OCI-LY1 (cell line): ENCODE measurements around the gene TLE4.

Source experiments
- H2AFZ ChIP-seq: fragments of 200-600 bp; sonication (generic), shearing (Covaris generic); 2 replicates; pipeline ENCODE4 v1.6.0; 2014; ENCODE audit warnings: antibody characterized with exemption, mild to moderate bottlenecking, low read length
- H3F3A ChIP-seq: fragments of 200-600 bp; sonication (generic), shearing (Covaris generic); 2 replicates; pipeline ENCODE4 v1.6.0; 2014; ENCODE audit warnings: mild to moderate bottlenecking, antibody characterized with exemption, low read length, moderate library complexity; ENCODE audit not compliant: insufficient read depth
- H3K27ac ChIP-seq: fragments of 200-600 bp; sonication (generic); 2 replicates; pipeline ENCODE4 v1.5.1; 2014; ENCODE audit warnings: low read length, mixed run types, mild to moderate bottlenecking, low read depth; ENCODE audit not compliant: poor library complexity, severe bottlenecking
- H3K27me3 ChIP-seq: fragments of 200-600 bp; sonication (generic); 2 replicates; pipeline ENCODE4 v1.6.0; 2014; ENCODE audit warnings: antibody characterized with exemption, mild to moderate bottlenecking, low read length, moderate library complexity; ENCODE audit not compliant: insufficient read depth
- H3K36me3 ChIP-seq: fragments of 200-600 bp; sonication (generic); 2 replicates; pipeline ENCODE4 v1.6.1; 2014; ENCODE audit warnings: mild to moderate bottlenecking, antibody characterized with exemption, low read length, moderate library complexity, mixed read lengths; ENCODE audit not compliant: insufficient read depth
- H3K4me1 ChIP-seq: fragments of 200-600 bp; sonication (generic); 2 replicates; pipeline ENCODE4 v1.5.1; 2014; ENCODE audit warnings: mild to moderate bottlenecking, low read length, moderate library complexity; ENCODE audit not compliant: insufficient read depth, severe bottlenecking
- H3K4me2 ChIP-seq: fragments of 200-600 bp; sonication (generic), shearing (Covaris generic); 2 replicates; pipeline ENCODE4 v1.6.1; 2014; ENCODE audit warnings: low read length
- H3K4me3 ChIP-seq: fragments of 200-600 bp; sonication (generic); 2 replicates; pipeline ENCODE4 v1.5.1; 2014; ENCODE audit warnings: low read length, low read depth, mild to moderate bottlenecking, mixed read lengths; ENCODE audit not compliant: poor library complexity, severe bottlenecking
- H3K79me2 ChIP-seq: fragments of 200-600 bp; shearing (Covaris generic); 2 replicates; pipeline ENCODE4 v1.6.1; 2016; ENCODE audit warnings: mixed run types, low read length, mixed read lengths; ENCODE audit not compliant: insufficient read depth
- H3K9ac ChIP-seq: fragments of 200-600 bp; sonication (generic), shearing (Covaris generic); 2 replicates; pipeline ENCODE4 v1.6.1; 2014; ENCODE audit warnings: mild to moderate bottlenecking, low read length, mixed read lengths
- H3K9me2 ChIP-seq: fragments of 200-600 bp; sonication (generic), shearing (Covaris generic); 2 replicates; pipeline ENCODE4 v1.6.1; 2014; ENCODE audit warnings: low read depth, mild to moderate bottlenecking, low read length, mixed read lengths
- H3K9me3 ChIP-seq: fragments of 200-600 bp; shearing (Covaris generic); 2 replicates; pipeline ENCODE4 v1.6.1; 2014; ENCODE audit warnings: low read length, mixed read lengths
- H4K20me1 ChIP-seq: fragments of 200-600 bp; sonication (generic), shearing (Covaris generic); 2 replicates; pipeline ENCODE4 v1.6.0; 2016; ENCODE audit warnings: mild to moderate bottlenecking, low read length; ENCODE audit not compliant: insufficient read depth
- CTCF ChIP-seq: fragments of 200-600 bp; sonication (generic), shearing (Covaris generic); IDR thresholded peaks from 2 replicates; pipeline ENCODE4 v1.5.1; 2017; ENCODE audit warnings: mild to moderate bottlenecking, antibody characterized with exemption, low read length, moderate library complexity, mixed read lengths
- EZH2 ChIP-seq: fragments of 200-600 bp; sonication (generic), shearing (Covaris generic); IDR thresholded peaks from 2 replicates; pipeline ENCODE4 v1.8.0; 2017; ENCODE audit warnings: borderline replicate concordance, mixed run types, mild to moderate bottlenecking, antibody characterized with exemption, low read length, moderate library complexity, mixed read lengths

The TLE4 gene

DNA sequence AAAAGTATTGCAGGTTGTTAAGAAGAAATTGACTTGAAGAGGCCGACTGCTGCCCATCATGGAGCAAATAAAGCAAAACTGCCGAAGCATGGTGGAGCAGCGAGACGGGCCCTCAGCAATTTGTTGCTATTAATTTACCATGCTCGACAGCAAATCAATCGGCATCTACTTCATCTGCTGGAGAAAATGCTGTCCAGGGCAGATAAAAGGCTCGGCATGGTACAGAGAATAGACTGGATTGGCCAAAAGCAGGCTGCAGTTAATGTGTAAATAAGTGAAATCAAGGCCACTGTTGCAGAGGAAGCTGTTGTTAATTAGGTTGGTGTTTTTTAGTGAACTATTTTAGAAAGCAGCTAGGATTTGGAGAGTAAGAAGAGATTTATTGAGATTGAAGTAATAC, 8.3 kb downstream of the TLE4 start:
- H3K36me3 ChIP-seq: peaks cover 8% of the 10 kb centered on the region; the same call in 1 of the 2 replicates
- TF ChIP-seq EZH2 (no peak), CTCF (no peak)
- no peak overlapping the region for H2AFZ ChIP-seq
- no peak overlapping the region for H3K9ac ChIP-seq
- no peaks in the 10 kb centered on the region for H3F3A ChIP-seq
- H3K4me2 ChIP-seq: no peak overlapping the region
- peaks cover 10% of the 10 kb centered on the region for H3K4me1 ChIP-seq
- H3K27me3 ChIP-seq: no peaks in the 10 kb centered on the region
- H3K4me3 ChIP-seq: no peak overlapping the region
- no peaks in the 10 kb centered on the region for H4K20me1 ChIP-seq
- H3K79me2 ChIP-seq: no peaks in the 10 kb centered on the region; the same call in 1 of the 2 replicates
- H3K9me2 ChIP-seq: no peaks in the 10 kb centered on the region
- no peak overlapping the region for H3K27ac ChIP-seq
- H3K9me3 ChIP-seq: no peaks in the 10 kb centered on the region

- H3K27ac ChIP-seq: no peak overlapping the region
- H3K79me2 ChIP-seq: no peaks in the 10 kb centered on the region; the same call in 1 of the 2 replicates
- peaks cover 3% of the 10 kb centered on the region; the same call in 1 of the 2 replicates for H3K36me3 ChIP-seq
Observed at GRCh38 chr9:79581388-79581787, 9.6 kb downstream of the TLE4 start.

GRCh38 chr9:79581794-79582193, 10.0 kb downstream of the TLE4 start:
- Histone ChIP-seq H3K4me3 (no peak overlapping the region), H3K9ac (no peak overlapping the region), H3K4me2 (no peak overlapping the region), H3K27ac (no peak overlapping the region), H3F3A (no peaks in the 10 kb centered on the region), H2AFZ (no peak overlapping the region), H3K27me3 (no peaks in the 10 kb centered on the region), H3K36me3 (peaks cover 3% of the 10 kb centered on the region; the same call in 1 of the 2 replicates), H3K79me2 (no peaks in the 10 kb centered on the region; the same call in 1 of the 2 replicates), H3K9me3 (no peaks in the 10 kb centered on the region), H3K4me1 (peaks cover 10% of the 10 kb centered on the region), H3K9me2 (no peaks in the 10 kb centered on the region), H4K20me1 (no peaks in the 10 kb centered on the region)
- TF ChIP-seq EZH2 (no peak), CTCF (no peak)

More at GRCh38 chr9:79581388-79581787, 9.6 kb downstream of the TLE4 start:
- H2AFZ ChIP-seq: no peak overlapping the region
- no peak overlapping the region for H3K4me3 ChIP-seq
- no peaks in the 10 kb centered on the region for H4K20me1 ChIP-seq
- H3F3A ChIP-seq: no peaks in the 10 kb centered on the region
- peaks cover 10% of the 10 kb centered on the region for H3K4me1 ChIP-seq
- H3K9me3 ChIP-seq: no peaks in the 10 kb centered on the region
- H3K9me2 ChIP-seq: no peaks in the 10 kb centered on the region
- no peak for TF ChIP-seq CTCF
- no peak for TF ChIP-seq EZH2
- H3K4me2 ChIP-seq: no peak overlapping the region
- H3K27me3 ChIP-seq: no peaks in the 10 kb centered on the region
- no peak overlapping the region for H3K9ac ChIP-seq
